Cardiac fibroblast (primary cell): ENCODE data around the gene EIF4G3.
A peak's percentile ranks its signal among the peaks of the same experiment; 100 is the strongest.
"Not testable (repeated sequence)": the region's sequence is repeated elsewhere in the genome, so short reads cannot be mapped to it uniquely, and the experiment has no call there.

Experiments used
- DNase-seq, 2 donors: peaks; one replicate each; pipeline versions ENCODE4 v3.0.0 to v3.0.0-alpha.2; 2010; ENCODE audit warnings: low read depth in 2 of 2
- H3K4me3 ChIP-seq, 2 donors: replicated peaks in 1 of 2; 1 replicate in 1 of 2; 2 replicates in 1 of 2; pipeline ENCODE4 v1.5.1; 2011; ENCODE audit warnings: low read depth in 2 of 2, low read length in 2 of 2, mild to moderate bottlenecking in 2 of 2, moderate library complexity in 1 of 2
- TF ChIP-seq, protein P1 (sequence below): IDR thresholded peaks from one replicate; pipeline ENCODE4 v1.5.1; 2011; ENCODE audit warnings: low read depth, mild to moderate bottlenecking, low read length, inconsistent platforms

Gene EIF4G3

DNA sequence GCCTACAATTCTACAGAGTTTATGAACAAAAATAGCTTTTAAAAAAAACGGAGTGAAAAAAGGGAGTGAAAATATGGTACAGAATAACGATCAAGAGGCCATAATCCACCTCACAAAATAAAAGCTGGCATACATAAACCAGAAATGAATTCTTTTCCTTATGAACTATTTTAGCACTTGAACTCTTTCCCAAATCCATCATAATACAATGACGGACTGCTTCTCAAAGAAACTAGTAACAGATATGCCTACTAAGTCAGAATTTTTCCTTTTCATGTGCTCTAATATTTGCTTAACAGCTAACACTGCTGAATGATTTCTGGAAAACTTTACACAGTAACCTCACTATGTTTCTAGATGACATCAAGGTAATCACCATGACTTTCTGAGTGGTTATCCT is 144.0 kb downstream of the EIF4G3 start:
- TF ChIP-seq, protein P1, sequence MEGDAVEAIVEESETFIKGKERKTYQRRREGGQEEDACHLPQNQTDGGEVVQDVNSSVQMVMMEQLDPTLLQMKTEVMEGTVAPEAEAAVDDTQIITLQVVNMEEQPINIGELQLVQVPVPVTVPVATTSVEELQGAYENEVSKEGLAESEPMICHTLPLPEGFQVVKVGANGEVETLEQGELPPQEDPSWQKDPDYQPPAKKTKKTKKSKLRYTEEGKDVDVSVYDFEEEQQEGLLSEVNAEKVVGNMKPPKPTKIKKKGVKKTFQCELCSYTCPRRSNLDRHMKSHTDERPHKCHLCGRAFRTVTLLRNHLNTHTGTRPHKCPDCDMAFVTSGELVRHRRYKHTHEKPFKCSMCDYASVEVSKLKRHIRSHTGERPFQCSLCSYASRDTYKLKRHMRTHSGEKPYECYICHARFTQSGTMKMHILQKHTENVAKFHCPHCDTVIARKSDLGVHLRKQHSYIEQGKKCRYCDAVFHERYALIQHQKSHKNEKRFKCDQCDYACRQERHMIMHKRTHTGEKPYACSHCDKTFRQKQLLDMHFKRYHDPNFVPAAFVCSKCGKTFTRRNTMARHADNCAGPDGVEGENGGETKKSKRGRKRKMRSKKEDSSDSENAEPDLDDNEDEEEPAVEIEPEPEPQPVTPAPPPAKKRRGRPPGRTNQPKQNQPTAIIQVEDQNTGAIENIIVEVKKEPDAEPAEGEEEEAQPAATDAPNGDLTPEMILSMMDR: no peak
- no peak for DNase-seq
- H3K4me3 ChIP-seq: no peak overlapping the region

DNA sequence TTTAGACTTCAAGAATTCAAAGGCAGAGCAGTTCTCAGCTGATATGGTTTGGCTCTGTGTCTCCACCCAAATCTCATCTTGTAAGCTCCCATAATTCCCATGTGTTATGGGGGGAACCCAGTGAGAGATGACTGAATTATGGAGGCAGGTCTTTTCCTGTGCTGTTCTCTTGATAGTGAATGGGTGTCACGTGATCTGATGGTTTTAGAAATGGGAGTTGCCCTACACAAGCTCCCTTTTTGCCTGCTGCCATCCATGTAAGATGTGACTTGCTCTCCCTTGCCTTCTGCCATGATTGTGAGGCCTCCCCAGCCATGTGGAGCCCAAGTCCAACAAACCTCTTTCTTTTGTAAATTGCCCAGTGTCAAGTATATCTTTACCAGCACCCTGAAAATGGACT is 146.5 kb downstream of the EIF4G3 start:
- no peak overlapping the region for H3K4me3 ChIP-seq
- TF ChIP-seq, protein P1: no peak
- no peak for DNase-seq

DNA sequence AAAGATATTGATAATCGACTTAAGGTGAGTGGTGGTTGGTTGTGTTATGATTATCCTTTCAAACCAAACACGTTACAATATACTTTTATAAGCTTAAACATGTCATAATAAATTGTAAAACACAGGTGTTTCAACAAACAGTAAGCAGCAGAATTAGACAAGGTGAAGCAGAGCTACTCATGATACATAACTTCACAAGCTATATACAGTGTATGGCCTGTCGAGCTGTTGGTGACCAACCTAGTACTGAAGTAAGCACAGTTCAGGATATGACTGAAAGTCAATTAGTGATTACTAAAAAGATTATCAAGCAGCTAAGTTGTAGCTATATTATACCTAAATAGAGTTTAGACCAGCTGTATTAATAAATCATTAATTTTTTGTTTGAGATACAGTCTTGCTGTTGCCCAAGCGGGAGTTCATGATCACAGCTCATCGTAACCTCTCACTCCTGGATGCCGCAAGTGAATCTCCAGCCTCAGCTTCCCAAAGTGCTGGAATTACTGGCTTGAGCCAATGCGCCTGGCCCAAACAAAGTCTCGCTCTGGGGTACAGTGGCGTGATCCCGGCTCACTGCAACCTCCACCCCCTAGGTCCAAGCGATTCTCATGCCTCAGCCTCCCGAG is 148.1 kb downstream of the EIF4G3 start:
- TF ChIP-seq, protein P1: no peak
- no peak overlapping the region for H3K4me3 ChIP-seq
- DNase-seq: no peak

DNA sequence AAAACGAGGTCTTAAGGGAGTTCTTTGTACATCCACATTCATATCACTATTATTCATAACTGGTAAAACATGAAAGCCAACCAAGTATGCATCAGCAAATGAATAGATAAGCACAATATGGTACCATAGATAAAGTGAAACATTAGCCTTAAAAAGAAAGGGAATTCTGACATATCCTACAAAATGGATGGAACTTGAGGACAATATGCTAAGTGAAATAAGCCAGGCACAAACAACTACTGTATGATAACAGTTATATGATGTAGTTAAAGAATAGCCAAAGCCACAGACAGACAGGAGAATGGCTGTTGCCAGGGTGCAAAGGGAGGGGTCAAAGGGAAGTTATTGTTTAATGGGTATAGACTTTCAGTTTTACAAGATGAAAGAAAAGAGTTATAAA is 148.9 kb downstream of the EIF4G3 start:
- TF ChIP-seq, protein P1: no peak
- H3K4me3 ChIP-seq: no peak overlapping the region
- peak; percentile 38 to 40 for DNase-seq

DNA sequence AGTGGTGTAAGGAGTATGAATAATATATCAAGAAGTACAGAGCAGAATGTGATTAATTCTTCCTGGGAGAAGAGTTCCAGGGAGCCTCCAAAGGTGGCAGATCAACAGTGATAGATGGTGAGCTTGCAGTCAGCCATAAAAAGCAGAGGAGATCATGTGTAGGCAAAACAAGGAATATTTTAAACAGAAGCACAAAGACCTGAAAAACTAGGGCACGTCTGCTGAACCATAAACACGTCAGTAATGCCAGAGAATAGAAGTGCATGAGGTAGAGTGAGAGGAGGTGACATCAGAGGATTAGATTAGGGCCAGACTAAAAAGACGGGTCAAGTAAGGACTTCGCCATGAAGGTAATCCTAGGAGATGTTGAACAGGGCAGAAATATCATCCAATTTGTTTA is 151.8 kb downstream of the EIF4G3 start:
- TF ChIP-seq, protein P1: no peak
- H3K4me3 ChIP-seq: no peak overlapping the region
- DNase-seq: no peak

DNA sequence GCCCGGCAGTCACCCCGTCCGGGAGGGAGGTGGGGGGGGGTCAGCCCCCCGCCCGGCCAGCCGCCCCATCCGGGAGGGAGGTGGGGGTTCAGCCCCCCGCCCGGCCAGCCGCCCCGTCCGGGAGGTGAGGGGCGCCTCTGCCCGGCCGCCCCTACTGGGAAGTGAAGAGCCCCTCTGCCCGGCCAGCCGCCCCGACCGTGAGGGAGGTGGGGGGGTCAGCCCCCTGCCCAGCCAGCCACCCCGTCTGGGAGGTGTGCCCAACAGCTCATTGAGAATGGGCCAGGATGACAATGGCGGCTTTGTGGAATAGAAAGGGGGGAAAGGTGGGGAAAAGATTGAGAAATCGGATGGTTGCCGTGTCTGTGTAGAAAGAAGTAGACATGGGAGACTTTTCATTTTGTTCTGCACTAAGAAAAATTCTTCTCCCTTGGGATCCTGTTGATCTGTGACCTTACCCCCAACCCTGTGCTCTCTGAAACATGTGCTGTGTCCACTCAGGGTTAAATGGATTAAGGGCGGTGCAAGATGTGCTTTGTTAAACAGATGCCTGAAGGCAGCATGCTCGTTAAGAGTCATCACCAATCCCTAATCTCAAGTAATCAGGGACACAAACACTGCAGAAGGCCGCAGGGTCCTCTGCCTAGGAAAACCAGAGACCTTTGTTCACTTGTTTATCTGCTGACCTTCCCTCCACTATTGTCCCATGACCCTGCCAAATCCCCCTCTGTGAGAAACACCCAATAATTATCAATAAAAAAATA is 152.4 kb downstream of the EIF4G3 start:
- not testable (repeated sequence) for DNase-seq, H3K4me3 ChIP-seq

DNA sequence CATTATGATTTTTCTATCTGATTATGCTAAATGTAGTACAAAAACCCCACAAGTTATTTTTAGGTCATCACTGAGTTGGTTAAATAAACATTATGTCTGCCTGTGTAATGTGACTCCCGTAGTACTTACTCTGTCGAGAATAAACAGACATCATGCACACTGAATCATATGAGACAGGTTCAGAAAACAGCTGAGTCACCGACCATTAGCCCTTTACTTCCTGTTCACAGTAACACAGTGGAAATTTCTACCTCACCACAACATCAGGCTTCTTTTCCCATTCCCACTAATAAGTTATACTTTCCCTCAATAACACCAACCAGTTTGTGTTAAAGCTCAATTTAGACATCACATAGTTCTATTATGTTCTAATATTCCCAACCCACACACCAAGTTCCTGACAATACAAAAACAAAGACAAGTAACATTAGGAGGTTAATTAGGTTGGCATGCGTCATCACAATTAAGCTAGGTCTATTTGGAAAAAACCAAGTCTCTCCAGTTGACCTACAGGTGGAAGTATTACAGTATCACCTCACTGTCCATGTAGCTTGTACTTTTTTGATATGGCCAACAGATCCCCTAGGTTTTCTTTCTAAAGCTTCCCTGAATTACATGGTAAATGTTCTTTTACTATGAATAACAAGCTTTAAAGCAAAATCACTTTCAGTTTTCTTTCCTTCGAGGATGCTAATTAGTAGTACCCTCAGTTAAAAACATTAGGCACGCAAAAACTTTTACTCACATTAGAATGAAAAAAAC is 154.2 kb downstream of the EIF4G3 start:
- TF ChIP-seq, protein P1: no peak
- peak; percentile 97 to 99 for DNase-seq
- H3K4me3 ChIP-seq: peak overlapping the region in 1 of 2 donors; percentile 7
